SK-N-SH treated with all-trans-retinoic acid at 6 μM for 48 hours (cell line): Measurements from ENCODE around the gene COL4A2.

Experiments used
- ATAC-seq: fragments of 200-7000 bp; cut with Tn5 transposase; 3 replicates; pipeline ENCODE4 v1.9.1; 2020; ENCODE audit warnings: mild to moderate bottlenecking, moderate library complexity
- ARNTL ChIP-seq: fragments of 450-650 bp; formaldehyde crosslinking; IDR thresholded peaks from 2 replicates; pipeline ENCODE4 v1.5.0; 2020; ENCODE audit warnings: low read depth, mild to moderate bottlenecking, moderate library complexity, borderline replicate concordance
- BACH2 ChIP-seq: fragments of 250-450 bp; sonication (Bioruptor Pico); IDR thresholded peaks from 2 replicates; pipeline ENCODE4 v1.9.0; 2021; ENCODE audit warnings: mild to moderate bottlenecking, borderline replicate concordance
- CSDC2 ChIP-seq: fragments of 250-450 bp; sonication (Bioruptor Pico); IDR thresholded peaks from 2 replicates; pipeline ENCODE4 v1.5.0; 2020; ENCODE audit warnings: mild to moderate bottlenecking, moderate library complexity
- ESRRG ChIP-seq: fragments of 250-450 bp; sonication (Bioruptor Pico); IDR thresholded peaks from 2 replicates; pipeline ENCODE4 v1.6.1; 2021; ENCODE audit warnings: mild to moderate bottlenecking
- GLIS3 ChIP-seq: fragments of 250-450 bp; sonication (Bioruptor Pico); IDR thresholded peaks from 2 replicates; pipeline ENCODE4 v1.5.0; 2020; ENCODE audit warnings: mild to moderate bottlenecking, moderate library complexity
- OSR1 ChIP-seq: fragments of 250-450 bp; sonication (Bioruptor Pico); IDR thresholded peaks from 2 replicates; pipeline ENCODE4 v1.8.0; 2022; ENCODE audit warnings: moderate library complexity, mild to moderate bottlenecking, inconsistent platforms
- PPARA ChIP-seq: fragments of 250-450 bp; sonication (Bioruptor Pico); IDR thresholded peaks from 2 replicates; pipeline ENCODE4 v1.5.0; 2020; ENCODE audit warnings: mild to moderate bottlenecking, borderline replicate concordance
- RARB ChIP-seq: fragments of 250-450 bp; sonication (Bioruptor Pico); IDR thresholded peaks from 2 replicates; pipeline ENCODE4 v1.8.0; 2021; ENCODE audit warnings: mild to moderate bottlenecking, moderate library complexity
- SNAI2 ChIP-seq: fragments of 250-450 bp; sonication (Bioruptor Pico); IDR thresholded peaks from 2 replicates; pipeline ENCODE4 v1.5.0; 2020; ENCODE audit warnings: mild to moderate bottlenecking, moderate library complexity
- TCF4 ChIP-seq: fragments of 250-450 bp; sonication (Bioruptor Pico); IDR thresholded peaks from 2 replicates; pipeline ENCODE4 v1.8.0; 2021; ENCODE audit warnings: mild to moderate bottlenecking, moderate library complexity, borderline replicate concordance
- TOX ChIP-seq: fragments of 250-450 bp; sonication (Bioruptor Pico); IDR thresholded peaks from 2 replicates; pipeline ENCODE4 v1.8.0; 2021; ENCODE audit warnings: mild to moderate bottlenecking, moderate library complexity, borderline replicate concordance
- ZC3H10 ChIP-seq: fragments of 250-450 bp; sonication (Bioruptor Pico); IDR thresholded peaks from 2 replicates; pipeline ENCODE4 v1.5.1; 2021; ENCODE audit warnings: mild to moderate bottlenecking, moderate library complexity
- ZFP30 ChIP-seq: fragments of 450-650 bp; formaldehyde crosslinking; IDR thresholded peaks from 2 replicates; pipeline ENCODE4 v1.5.0; 2022; ENCODE audit warnings: mild to moderate bottlenecking, moderate library complexity
- ZNF565 ChIP-seq: fragments of 450-650 bp; formaldehyde crosslinking; conservative IDR thresholded peaks from 2 replicates; pipeline ENCODE4 v1.5.0; 2020; ENCODE audit warnings: low read depth, mild to moderate bottlenecking, moderate library complexity
- ZNF70 ChIP-seq: fragments of 450-650 bp; formaldehyde crosslinking; IDR thresholded peaks from 2 replicates; pipeline ENCODE4 v1.5.0; 2020; ENCODE audit warnings: mild to moderate bottlenecking, moderate library complexity
- ZNF8 ChIP-seq: fragments of 450-650 bp; formaldehyde crosslinking; IDR thresholded peaks from 2 replicates; pipeline ENCODE4 v1.5.0; 2020; ENCODE audit warnings: mild to moderate bottlenecking, moderate library complexity
- TF ChIP-seq, protein P1 (sequence below): fragments of 250-450 bp; sonication (Bioruptor Pico); IDR thresholded peaks from 2 replicates; pipeline ENCODE4 v1.5.0; 2020; ENCODE audit warnings: mild to moderate bottlenecking, moderate library complexity
- TF ChIP-seq, protein P2 (sequence below): fragments of 250-450 bp; sonication (Bioruptor Pico); IDR thresholded peaks from 2 replicates; pipeline ENCODE4 v1.8.0; 2020; ENCODE audit warnings: mild to moderate bottlenecking, moderate library complexity, borderline replicate concordance
- TF ChIP-seq, protein P3 (sequence below): fragments of 250-450 bp; sonication (Bioruptor Pico); IDR thresholded peaks from 2 replicates; pipeline ENCODE4 v1.8.0; 2021; ENCODE audit warnings: low read depth, mild to moderate bottlenecking, moderate library complexity, borderline replicate concordance

Gene COL4A2

DNA sequence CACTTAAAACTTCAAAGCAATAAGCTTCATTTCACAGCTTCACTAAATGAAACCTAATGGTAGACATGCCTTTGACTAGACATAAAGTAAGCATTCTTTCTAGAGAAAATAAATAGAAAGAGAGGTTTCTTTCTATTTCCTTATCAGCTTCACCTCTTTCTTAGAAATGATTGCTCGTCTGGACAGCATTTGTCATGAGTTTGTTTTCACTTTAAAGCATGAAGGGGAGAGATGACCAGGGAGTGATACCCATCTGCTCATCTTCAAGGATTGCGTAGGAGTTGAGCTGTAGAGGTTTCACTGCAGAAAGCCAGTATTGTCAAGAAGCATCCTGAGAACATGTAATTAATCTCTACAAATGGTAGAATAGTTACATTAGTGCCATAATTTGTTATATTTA, 61.3 kb downstream of the COL4A2 start:
- ATAC-seq = no peak
- TF ChIP-seq SNAI2 (CRISPR knock-in tag) = no peak
- TF ChIP-seq, protein P1, sequence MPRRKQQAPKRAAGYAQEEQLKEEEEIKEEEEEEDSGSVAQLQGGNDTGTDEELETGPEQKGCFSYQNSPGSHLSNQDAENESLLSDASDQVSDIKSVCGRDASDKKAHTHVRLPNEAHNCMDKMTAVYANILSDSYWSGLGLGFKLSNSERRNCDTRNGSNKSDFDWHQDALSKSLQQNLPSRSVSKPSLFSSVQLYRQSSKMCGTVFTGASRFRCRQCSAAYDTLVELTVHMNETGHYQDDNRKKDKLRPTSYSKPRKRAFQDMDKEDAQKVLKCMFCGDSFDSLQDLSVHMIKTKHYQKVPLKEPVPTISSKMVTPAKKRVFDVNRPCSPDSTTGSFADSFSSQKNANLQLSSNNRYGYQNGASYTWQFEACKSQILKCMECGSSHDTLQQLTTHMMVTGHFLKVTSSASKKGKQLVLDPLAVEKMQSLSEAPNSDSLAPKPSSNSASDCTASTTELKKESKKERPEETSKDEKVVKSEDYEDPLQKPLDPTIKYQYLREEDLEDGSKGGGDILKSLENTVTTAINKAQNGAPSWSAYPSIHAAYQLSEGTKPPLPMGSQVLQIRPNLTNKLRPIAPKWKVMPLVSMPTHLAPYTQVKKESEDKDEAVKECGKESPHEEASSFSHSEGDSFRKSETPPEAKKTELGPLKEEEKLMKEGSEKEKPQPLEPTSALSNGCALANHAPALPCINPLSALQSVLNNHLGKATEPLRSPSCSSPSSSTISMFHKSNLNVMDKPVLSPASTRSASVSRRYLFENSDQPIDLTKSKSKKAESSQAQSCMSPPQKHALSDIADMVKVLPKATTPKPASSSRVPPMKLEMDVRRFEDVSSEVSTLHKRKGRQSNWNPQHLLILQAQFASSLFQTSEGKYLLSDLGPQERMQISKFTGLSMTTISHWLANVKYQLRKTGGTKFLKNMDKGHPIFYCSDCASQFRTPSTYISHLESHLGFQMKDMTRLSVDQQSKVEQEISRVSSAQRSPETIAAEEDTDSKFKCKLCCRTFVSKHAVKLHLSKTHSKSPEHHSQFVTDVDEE (CRISPR knock-in tag) = no peak
- no peak for TF ChIP-seq ZFP30 (CRISPR knock-in tag)
- TF ChIP-seq, all 23 proteins: peak for 0

DNA sequence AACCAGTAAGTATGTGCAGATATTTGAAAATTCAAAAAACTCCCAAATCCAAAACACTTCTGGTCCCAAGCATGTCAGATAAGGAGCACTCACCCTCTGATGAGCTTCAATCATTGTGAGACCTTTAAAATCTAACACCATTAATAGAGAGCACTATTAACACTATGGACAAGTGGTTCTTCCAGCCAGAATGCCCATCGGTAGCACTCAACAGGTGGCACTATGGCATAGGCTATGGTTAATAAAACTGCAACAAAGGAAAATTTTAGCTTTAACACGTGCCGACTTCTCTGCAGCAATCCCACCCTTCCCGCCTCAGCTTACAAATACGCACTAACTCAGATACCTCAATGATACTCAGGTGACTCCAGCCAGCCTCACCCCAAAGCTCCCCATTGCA, 62.3 kb downstream of the COL4A2 start:
- ATAC-seq = no peak
- TF ChIP-seq PPARA (CRISPR knock-in tag) (no peak), GLIS3 (no peak), ESRRG (CRISPR knock-in tag) (no peak), ARNTL (no peak), TCF4 (CRISPR knock-in tag) (no peak), ZC3H10 (no peak), RARB (CRISPR knock-in tag) (no peak), ZNF8 (CRISPR knock-in tag) (no peak), BACH2 (CRISPR knock-in tag) (no peak), OSR1 (no peak), CSDC2 (CRISPR knock-in tag) (no peak), SNAI2 (CRISPR knock-in tag) (no peak), ZNF565 (CRISPR knock-in tag) (no peak), ZNF70 (no peak), TOX (CRISPR knock-in tag) (no peak)
- TF ChIP-seq, protein P2, sequence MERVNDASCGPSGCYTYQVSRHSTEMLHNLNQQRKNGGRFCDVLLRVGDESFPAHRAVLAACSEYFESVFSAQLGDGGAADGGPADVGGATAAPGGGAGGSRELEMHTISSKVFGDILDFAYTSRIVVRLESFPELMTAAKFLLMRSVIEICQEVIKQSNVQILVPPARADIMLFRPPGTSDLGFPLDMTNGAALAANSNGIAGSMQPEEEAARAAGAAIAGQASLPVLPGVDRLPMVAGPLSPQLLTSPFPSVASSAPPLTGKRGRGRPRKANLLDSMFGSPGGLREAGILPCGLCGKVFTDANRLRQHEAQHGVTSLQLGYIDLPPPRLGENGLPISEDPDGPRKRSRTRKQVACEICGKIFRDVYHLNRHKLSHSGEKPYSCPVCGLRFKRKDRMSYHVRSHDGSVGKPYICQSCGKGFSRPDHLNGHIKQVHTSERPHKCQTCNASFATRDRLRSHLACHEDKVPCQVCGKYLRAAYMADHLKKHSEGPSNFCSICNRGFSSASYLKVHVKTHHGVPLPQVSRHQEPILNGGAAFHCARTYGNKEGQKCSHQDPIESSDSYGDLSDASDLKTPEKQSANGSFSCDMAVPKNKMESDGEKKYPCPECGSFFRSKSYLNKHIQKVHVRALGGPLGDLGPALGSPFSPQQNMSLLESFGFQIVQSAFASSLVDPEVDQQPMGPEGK = no peak
- TF ChIP-seq, protein P3, sequence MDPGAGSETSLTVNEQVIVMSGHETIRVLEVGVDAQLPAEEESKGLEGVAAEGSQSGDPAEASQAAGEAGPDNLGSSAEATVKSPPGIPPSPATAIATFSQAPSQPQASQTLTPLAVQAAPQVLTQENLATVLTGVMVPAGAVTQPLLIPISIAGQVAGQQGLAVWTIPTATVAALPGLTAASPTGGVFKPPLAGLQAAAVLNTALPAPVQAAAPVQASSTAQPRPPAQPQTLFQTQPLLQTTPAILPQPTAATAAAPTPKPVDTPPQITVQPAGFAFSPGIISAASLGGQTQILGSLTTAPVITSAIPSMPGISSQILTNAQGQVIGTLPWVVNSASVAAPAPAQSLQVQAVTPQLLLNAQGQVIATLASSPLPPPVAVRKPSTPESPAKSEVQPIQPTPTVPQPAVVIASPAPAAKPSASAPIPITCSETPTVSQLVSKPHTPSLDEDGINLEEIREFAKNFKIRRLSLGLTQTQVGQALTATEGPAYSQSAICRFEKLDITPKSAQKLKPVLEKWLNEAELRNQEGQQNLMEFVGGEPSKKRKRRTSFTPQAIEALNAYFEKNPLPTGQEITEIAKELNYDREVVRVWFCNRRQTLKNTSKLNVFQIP (CRISPR knock-in tag) = no peak
- TF ChIP-seq, all 23 proteins: peak for 0

DNA sequence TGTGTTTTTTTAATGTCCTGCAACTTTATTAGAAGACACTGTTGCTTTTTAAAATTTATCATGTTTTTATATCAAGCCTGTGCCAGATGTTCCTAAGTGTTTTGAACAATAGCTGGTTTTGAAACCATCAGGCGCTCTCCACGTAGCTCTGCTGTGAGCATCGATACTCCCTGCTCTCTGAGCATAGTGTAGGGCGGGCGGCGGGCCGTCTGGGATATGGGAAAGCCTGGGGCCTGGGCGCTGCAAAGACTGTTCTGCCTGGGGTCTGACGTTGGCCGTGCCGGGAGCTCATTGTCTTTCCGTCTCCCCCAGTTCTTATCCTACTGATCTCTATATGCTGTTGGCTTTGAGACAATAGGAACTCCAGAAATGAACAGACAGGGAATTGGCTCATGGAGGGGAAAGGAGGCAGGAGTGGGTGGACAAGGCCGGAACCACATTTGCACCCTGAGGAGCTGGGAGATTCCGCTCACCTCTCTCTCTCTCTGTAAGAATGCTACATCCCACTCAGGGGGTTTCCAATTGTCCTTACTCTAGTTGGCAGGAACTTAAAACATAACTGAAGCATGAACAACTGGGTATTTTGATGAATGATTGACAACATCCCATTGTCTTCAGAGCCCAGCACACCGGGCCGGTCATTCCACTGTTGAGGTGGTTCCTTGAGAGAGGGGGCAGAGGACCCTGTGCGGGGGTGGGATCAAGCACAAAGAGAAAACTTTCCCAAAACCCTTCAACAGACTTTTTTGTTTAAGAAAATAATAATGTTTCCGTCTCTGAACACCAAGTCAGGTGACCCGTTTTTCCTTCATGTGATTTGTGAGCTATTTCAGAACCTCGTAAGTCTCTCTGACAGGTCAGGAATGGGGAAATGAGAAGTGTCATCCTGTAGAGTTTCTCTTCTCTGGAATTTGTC, 64.7 kb downstream of the COL4A2 start:
- peak; percentile 87 for ATAC-seq
- peak; percentile 35; the same call in 1 of the 2 replicates for TF ChIP-seq ZNF565 (CRISPR knock-in tag)
- TF ChIP-seq, protein P1 (CRISPR knock-in tag) = 0 out of 2 replicates have a peak, but pooled peaks have one; percentile 28
- peak; percentile 94 for TF ChIP-seq TCF4 (CRISPR knock-in tag)
- TF ChIP-seq SNAI2 (CRISPR knock-in tag) = peak; percentile 80; the same call in 1 of the 2 replicates
- TF ChIP-seq OSR1 = no peak
- TF ChIP-seq, all 23 proteins: peak for 4
